Mucosa of rectum (tissue), 2 donors: ENCODE results near the gene ZCCHC7.

ENCODE experiments used
- H3K27ac ChIP-seq, 2 donors: one replicate each; pipeline ENCODE4 v1.7.0; 2013; ENCODE audit warnings: inconsistent platforms in 2 of 2, low read depth in 2 of 2, low read length in 2 of 2
- H3K27me3 ChIP-seq, 2 donors: one replicate each; pipeline ENCODE4 v1.7.0; 2013; ENCODE audit warnings: low read length in 2 of 2; ENCODE audit not compliant: control insufficient read depth in 2 of 2, insufficient read depth in 2 of 2
- H3K36me3 ChIP-seq, 2 donors: one replicate each; pipeline ENCODE4 v1.7.0; 2013; ENCODE audit warnings: low read length in 2 of 2; ENCODE audit not compliant: control insufficient read depth in 2 of 2, insufficient read depth in 2 of 2
- H3K4me1 ChIP-seq, 2 donors: one replicate each; pipeline ENCODE4 v1.7.0; 2013; ENCODE audit warnings: low read length in 2 of 2, mild to moderate bottlenecking in 1 of 2; ENCODE audit not compliant: control insufficient read depth in 2 of 2, insufficient read depth in 2 of 2
- H3K4me3 ChIP-seq, 2 donors: one replicate each; pipeline ENCODE4 v1.7.0; 2013; ENCODE audit warnings: low read length in 2 of 2
- H3K9ac ChIP-seq, 2 donors: one replicate each; pipeline ENCODE4 v1.7.0; 2013; ENCODE audit warnings: low read length in 2 of 2, low read depth in 1 of 2, mild to moderate bottlenecking in 1 of 2
- H3K9me3 ChIP-seq, 2 donors: one replicate each; pipeline ENCODE4 v1.7.0; 2013; ENCODE audit warnings: low read length in 2 of 2; ENCODE audit not compliant: control insufficient read depth in 2 of 2
- donor health status: healthy.
- donor health status: Normal muscosa, but diverticular disease.

The ZCCHC7 gene

GRCh38 chr9:37377688-37378612 is 257.6 kb downstream of the ZCCHC7 start:
- no peaks in the 10 kb centered on the region for H3K9me3 ChIP-seq
- no peaks in the 10 kb centered on the region for H3K36me3 ChIP-seq
- no peak overlapping the region for H3K4me3 ChIP-seq
- no peak overlapping the region for H3K27ac ChIP-seq
- H3K27me3 ChIP-seq, result peaks cover 0 to 3% of the 10 kb centered on the region in 2 donors
- no peak overlapping the region for H3K9ac ChIP-seq
- H3K4me1 ChIP-seq, result no peaks in the 10 kb centered on the region

- no peaks in the 10 kb centered on the region for H3K9me3 ChIP-seq
- H3K9ac ChIP-seq, result no peak overlapping the region
- no peaks in the 10 kb centered on the region for H3K4me1 ChIP-seq
- no peak overlapping the region for H3K4me3 ChIP-seq
- H3K27ac ChIP-seq, result no peak overlapping the region
- H3K36me3 ChIP-seq, result no peaks in the 10 kb centered on the region
- peaks cover 0 to 3% of the 10 kb centered on the region in 2 donors for H3K27me3 ChIP-seq
These were observed 258.2 kb downstream of the ZCCHC7 start for GRCh38 chr9:37378613-37379004.

GRCh38 chr9:37379835-37380234 is 259.5 kb downstream of the ZCCHC7 start:
- Histone ChIP-seq H3K27me3 (peaks cover 0 to 3% of the 10 kb centered on the region in 2 donors), H3K27ac (no peak overlapping the region), H3K9ac (no peak overlapping the region), H3K9me3 (no peaks in the 10 kb centered on the region), H3K4me1 (no peaks in the 10 kb centered on the region), H3K4me3 (no peak overlapping the region), H3K36me3 (no peaks in the 10 kb centered on the region)

GRCh38 chr9:37380570-37380969 is 260.2 kb downstream of the ZCCHC7 start:
- H3K9ac ChIP-seq, result no peak overlapping the region

GRCh38 chr9:37381094-37381741 is 260.8 kb downstream of the ZCCHC7 start:
- H3K9ac ChIP-seq, result no peak overlapping the region
- H3K27me3 ChIP-seq, result peaks cover 0 to 3% of the 10 kb centered on the region in 2 donors
- H3K4me3 ChIP-seq, result no peak overlapping the region
- no peaks in the 10 kb centered on the region for H3K4me1 ChIP-seq
- H3K27ac ChIP-seq, result no peak overlapping the region
- no peaks in the 10 kb centered on the region for H3K9me3 ChIP-seq
- no peaks in the 10 kb centered on the region for H3K36me3 ChIP-seq

More at GRCh38 chr9:37380570-37380969, 260.2 kb downstream of the ZCCHC7 start:
- H3K4me1 ChIP-seq, result no peaks in the 10 kb centered on the region
- H3K4me3 ChIP-seq, result no peak overlapping the region
- H3K27me3 ChIP-seq, result peaks cover 0 to 3% of the 10 kb centered on the region in 2 donors
- no peaks in the 10 kb centered on the region for H3K9me3 ChIP-seq
- H3K36me3 ChIP-seq, result no peaks in the 10 kb centered on the region
- no peak overlapping the region for H3K27ac ChIP-seq

- no peaks in the 10 kb centered on the region for H3K36me3 ChIP-seq
- H3K9ac ChIP-seq, result no peak overlapping the region
- H3K4me3 ChIP-seq, result no peak overlapping the region
- no peak overlapping the region for H3K27ac ChIP-seq
- H3K27me3 ChIP-seq, result no peaks in the 10 kb centered on the region
- no peaks in the 10 kb centered on the region for H3K9me3 ChIP-seq
- no peaks in the 10 kb centered on the region for H3K4me1 ChIP-seq
These were observed 262.0 kb downstream of the ZCCHC7 start for GRCh38 chr9:37382161-37382981.

GRCh38 chr9:37382982-37383357 is 262.6 kb downstream of the ZCCHC7 start:
- Histone ChIP-seq H3K4me1 (no peaks in the 10 kb centered on the region), H3K9ac (no peak overlapping the region), H3K4me3 (no peak overlapping the region), H3K9me3 (no peaks in the 10 kb centered on the region), H3K27ac (no peak overlapping the region), H3K36me3 (no peaks in the 10 kb centered on the region), H3K27me3 (no peaks in the 10 kb centered on the region)

- H3K27me3 ChIP-seq, result no peaks in the 10 kb centered on the region
- H3K4me3 ChIP-seq, result no peak overlapping the region
- no peaks in the 10 kb centered on the region for H3K9me3 ChIP-seq
- H3K36me3 ChIP-seq, result no peaks in the 10 kb centered on the region
- no peak overlapping the region for H3K9ac ChIP-seq
- no peaks in the 10 kb centered on the region for H3K4me1 ChIP-seq
- no peak overlapping the region for H3K27ac ChIP-seq
These were observed 263.0 kb downstream of the ZCCHC7 start for GRCh38 chr9:37383393-37383792.

- Histone ChIP-seq H3K4me1 (no peaks in the 10 kb centered on the region), H3K27me3 (no peaks in the 10 kb centered on the region), H3K4me3 (no peak overlapping the region), H3K9me3 (no peaks in the 10 kb centered on the region), H3K27ac (no peak overlapping the region), H3K36me3 (no peaks in the 10 kb centered on the region), H3K9ac (no peak overlapping the region)
These were observed 263.7 kb downstream of the ZCCHC7 start for GRCh38 chr9:37383876-37384746.
